ENCODE measurements around the gene TSPAN13.

The TSPAN13 gene

DNA sequence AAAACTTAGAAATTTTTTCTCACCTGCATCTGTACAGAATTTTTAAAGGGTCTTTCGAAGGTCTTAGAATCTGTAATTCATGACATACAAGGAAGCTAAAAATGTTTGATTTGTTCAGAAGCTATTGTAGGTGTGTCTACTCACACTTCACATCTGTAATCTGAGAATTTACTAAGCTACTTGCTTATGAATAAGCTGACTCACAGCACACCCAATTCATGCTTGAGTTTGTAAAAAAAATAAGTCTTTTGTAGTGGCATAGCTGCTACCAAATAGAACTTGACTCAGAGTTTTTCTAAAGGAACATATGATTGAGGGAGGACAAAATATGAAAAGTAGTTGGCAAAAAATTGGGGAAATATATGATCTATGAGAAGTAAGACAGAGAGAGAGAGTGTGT lies 64.0 kb downstream of the TSPAN13 start:
- Histone ChIP-seq H3K9ac (ENCODE audit: low read length) (no peak overlapping the region), H3K27ac (ENCODE audit: low read depth, low read length) (no peak overlapping the region), H3K4me1 (ENCODE audit: insufficient read depth, low read length) (no peaks in the 10 kb centered on the region), H3K9me3 (ENCODE audit: low read length) (no peaks in the 10 kb centered on the region), H3K36me3 (ENCODE audit: insufficient read depth, low read length) (no peaks in the 10 kb centered on the region), H3K4me3 (ENCODE audit: low read depth in 1 of 2, low read length in 2 of 2) (no peak overlapping the region), H3K27me3 (ENCODE audit: control insufficient read depth in 1 of 2, insufficient read depth in 2 of 2, low read length in 2 of 2) (no peaks in the 10 kb centered on the region)

DNA sequence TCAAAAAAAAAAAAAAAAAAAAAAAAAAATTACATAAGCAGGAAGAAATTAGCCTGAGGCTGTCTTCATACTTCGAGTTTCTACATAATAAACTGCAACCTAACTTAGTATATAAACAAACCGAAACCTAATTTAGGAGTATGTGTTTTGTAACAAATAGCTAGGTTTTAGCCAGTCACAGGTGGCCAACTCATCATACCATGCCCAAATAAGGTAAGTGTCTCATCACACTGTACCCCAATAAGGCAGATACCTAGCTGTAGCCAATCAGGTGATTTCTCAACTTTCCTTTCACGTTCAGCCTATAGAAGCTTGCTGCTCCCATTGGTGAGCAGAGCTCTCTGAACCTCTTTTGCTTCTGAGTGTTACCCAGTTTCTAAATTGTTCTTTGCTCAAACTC lies 65.2 kb downstream of the TSPAN13 start:
- Histone ChIP-seq H3K4me3 (ENCODE audit: low read depth in 1 of 2, low read length in 2 of 2) (no peak overlapping the region), H3K27ac (ENCODE audit: low read depth, low read length) (no peak overlapping the region), H3K9me3 (ENCODE audit: low read length) (no peaks in the 10 kb centered on the region), H3K9ac (ENCODE audit: low read length) (no peak overlapping the region), H3K36me3 (ENCODE audit: insufficient read depth, low read length) (no peaks in the 10 kb centered on the region), H3K27me3 (ENCODE audit: control insufficient read depth in 1 of 2, insufficient read depth in 2 of 2, low read length in 2 of 2) (no peaks in the 10 kb centered on the region), H3K4me1 (ENCODE audit: insufficient read depth, low read length) (no peaks in the 10 kb centered on the region)

GRCh38 chr7:16822029-16822428 lies 68.5 kb downstream of the TSPAN13 start:
- H3K4me3 ChIP-seq (ENCODE audit: low read depth in 1 of 2, low read length in 2 of 2), result no peak overlapping the region
- H3K4me1 ChIP-seq (ENCODE audit: insufficient read depth, low read length), result no peaks in the 10 kb centered on the region
- no peaks in the 10 kb centered on the region for H3K9me3 ChIP-seq (ENCODE audit: low read length)
- H3K27ac ChIP-seq (ENCODE audit: low read depth, low read length), result no peak overlapping the region
- no peaks in the 10 kb centered on the region for H3K36me3 ChIP-seq (ENCODE audit: insufficient read depth, low read length)
- H3K9ac ChIP-seq (ENCODE audit: low read length), result no peak overlapping the region
- H3K27me3 ChIP-seq (ENCODE audit: control insufficient read depth in 1 of 2, insufficient read depth in 2 of 2, low read length in 2 of 2), result no peaks in the 10 kb centered on the region

- no peak overlapping the region for H3K4me3 ChIP-seq (ENCODE audit: low read depth in 1 of 2, low read length in 2 of 2)
- no peak overlapping the region for H3K27ac ChIP-seq (ENCODE audit: low read depth, low read length)
- no peak overlapping the region for H3K9ac ChIP-seq (ENCODE audit: low read length)
- H3K4me1 ChIP-seq (ENCODE audit: insufficient read depth, low read length), result no peaks in the 10 kb centered on the region
- H3K27me3 ChIP-seq (ENCODE audit: control insufficient read depth in 1 of 2, insufficient read depth in 2 of 2, low read length in 2 of 2), result no peaks in the 10 kb centered on the region
- no peaks in the 10 kb centered on the region for H3K9me3 ChIP-seq (ENCODE audit: low read length)
- H3K36me3 ChIP-seq (ENCODE audit: insufficient read depth, low read length), result no peaks in the 10 kb centered on the region
Observed at GRCh38 chr7:16826060-16826459, 72.5 kb downstream of the TSPAN13 start.

GRCh38 chr7:16833373-16833772 lies 79.8 kb downstream of the TSPAN13 start:
- no peaks in the 10 kb centered on the region for H3K4me1 ChIP-seq (ENCODE audit: insufficient read depth, low read length)
- H3K27me3 ChIP-seq (ENCODE audit: control insufficient read depth in 1 of 2, insufficient read depth in 2 of 2, low read length in 2 of 2), result no peaks in the 10 kb centered on the region
- no peaks in the 10 kb centered on the region for H3K9me3 ChIP-seq (ENCODE audit: low read length)
- no peaks in the 10 kb centered on the region for H3K36me3 ChIP-seq (ENCODE audit: insufficient read depth, low read length)
- no peak overlapping the region for H3K27ac ChIP-seq (ENCODE audit: low read depth, low read length)
- H3K4me3 ChIP-seq (ENCODE audit: low read depth in 1 of 2, low read length in 2 of 2), result no peak overlapping the region
- H3K9ac ChIP-seq (ENCODE audit: low read length), result no peak overlapping the region

Data from muscle layer of colon (tissue), 2 donors.